Endothelial cell of umbilical vein (primary cell): Measurements from ENCODE around the gene QPCT. TPM values are rescaled to one million over a fixed set of nuclear protein-coding genes. Genes with fewer than 3 reads are reported as not detected.

Source experiments
- BruUV-seq: library from RNA; stranded (reverse); fragments of 400-500 nt; replicated peaks from 2 replicates; lab custom pipeline; 2021; lab: Mats Ljungman, UMichigan
- CTCF ChIA-PET: fragments of 300-600, 350-600 bp; sonication (Branson Sonifier 250); formaldehyde crosslinking; loops from one replicate; lab custom pipeline; 2021; ENCODE audit warnings: antibody characterized with exemption, inconsistent platforms; lab: Charles Lee
- POLR2A ChIA-PET: fragments of 300-600, 350-600 bp; sonication (Branson Sonifier 250); formaldehyde crosslinking; loops from one replicate; lab custom pipeline; 2021; ENCODE audit warnings: antibody characterized with exemption, inconsistent platforms; lab: Charles Lee
- DNase-seq: peaks from one replicate; pipeline ENCODE4 v3.0.0-alpha.2; 2011; ENCODE audit warnings: low read depth, low spot score
- FAIRE-seq: peaks from 2 replicates; lab custom pipeline; 2011; peaks lifted over from hg19 to GRCh38; lab: Jason Lieb, UNC
- H2AFZ ChIP-seq: 2 replicates; pipeline ENCODE4 v1.6.0; 2012; ENCODE audit warnings: low read depth, low read length, control low read depth, inconsistent platforms
- H3K27ac ChIP-seq: 2 replicates; pipeline ENCODE4 v1.5.1; 2011; ENCODE audit warnings: low read depth, mild to moderate bottlenecking, control low read depth, low read length, moderate library complexity; ENCODE audit not compliant: insufficient read depth
- H3K27me3 ChIP-seq, 2 experiments: 2 replicates each; pipeline versions ENCODE4 v1.6.0 to v1.6.1; 2011; ENCODE audit warnings: low read length in 2 of 2, mixed read lengths in 1 of 2; ENCODE audit not compliant: control insufficient read depth in 2 of 2, insufficient read depth in 2 of 2
- H3K36me3 ChIP-seq, 2 experiments: 2 replicates in 1 of 2; 3 replicates in 1 of 2; pipeline ENCODE4 v1.5.1; 2011; ENCODE audit warnings: low read length in 2 of 2, mild to moderate bottlenecking in 1 of 2, moderate library complexity in 1 of 2; ENCODE audit not compliant: control insufficient read depth in 2 of 2, insufficient read depth in 2 of 2; ENCODE audit errors: extremely low read depth in 1 of 2
- H3K4me1 ChIP-seq: 3 replicates; pipeline ENCODE4 v1.5.1; 2011; ENCODE audit warnings: mild to moderate bottlenecking, low read length; ENCODE audit not compliant: control insufficient read depth, insufficient read depth; ENCODE audit errors: extremely low read depth
- H3K4me2 ChIP-seq: 2 replicates; pipeline ENCODE4 v1.6.1; 2011; ENCODE audit warnings: low read length, control low read depth, mixed read lengths; ENCODE audit not compliant: insufficient read depth
- H3K4me3 ChIP-seq, 3 experiments: fragments of 200-600 bp in 1 of 3; sonication (generic), shearing (Covaris generic) in 1 of 3; replicated peaks in 1 of 3; 2 replicates each; pipeline ENCODE4 v1.5.1; 2011 to 2016; ENCODE audit warnings: control low read depth in 3 of 3, low read length in 3 of 3, mild to moderate bottlenecking in 2 of 3, inconsistent platforms in 1 of 3, low read depth in 1 of 3, moderate library complexity in 1 of 3; ENCODE audit not compliant: insufficient read depth in 1 of 3
- H3K79me2 ChIP-seq: 2 replicates; pipeline ENCODE4 v1.6.0; 2012; ENCODE audit warnings: low read length, inconsistent platforms; ENCODE audit not compliant: control insufficient read depth, insufficient read depth
- H3K9ac ChIP-seq: replicated peaks from 2 replicates; pipeline ENCODE3; 2011; ENCODE audit warnings: low read length, control low read depth; ENCODE audit not compliant: insufficient read depth; ENCODE audit errors: extremely low read depth
- H3K9me1 ChIP-seq: replicated peaks from 3 replicates; pipeline ENCODE4 v1.6.0; 2011; ENCODE audit warnings: mild to moderate bottlenecking, low read length; ENCODE audit not compliant: control insufficient read depth, insufficient read depth; ENCODE audit errors: extremely low read depth
- H3K9me3 ChIP-seq: replicated peaks from 2 replicates; pipeline ENCODE4 v1.5.1; 2012; ENCODE audit warnings: low read length, inconsistent platforms; ENCODE audit not compliant: control insufficient read depth, insufficient read depth
- H4K20me1 ChIP-seq: replicated peaks from 2 replicates; pipeline ENCODE3; 2011; ENCODE audit warnings: mild to moderate bottlenecking, low read length; ENCODE audit not compliant: control insufficient read depth, insufficient read depth; ENCODE audit errors: extremely low read depth
- EZH2 ChIP-seq: IDR thresholded peaks from 2 replicates; pipeline ENCODE4 v1.6.1; 2012; ENCODE audit warnings: borderline replicate concordance, low read depth, mild to moderate bottlenecking, moderate library complexity, low read length, inconsistent platforms; ENCODE audit not compliant: severe bottlenecking
- FOS ChIP-seq: IDR thresholded peaks from 2 replicates; pipeline ENCODE4 v1.6.1; 2011; ENCODE audit warnings: mild to moderate bottlenecking, low read length, moderate library complexity, borderline replicate concordance; ENCODE audit not compliant: insufficient read depth
- GATA2 ChIP-seq: IDR thresholded peaks from 2 replicates; pipeline ENCODE4 v1.7.0; 2011; ENCODE audit warnings: low read depth, mild to moderate bottlenecking, moderate library complexity, mixed read lengths, low read length; ENCODE audit not compliant: insufficient read length, insufficient read depth
- JUN ChIP-seq: IDR thresholded peaks from 2 replicates; pipeline ENCODE4 v1.6.1; 2011; ENCODE audit warnings: borderline replicate concordance, low read depth; ENCODE audit not compliant: insufficient read length, insufficient read depth
- MAX ChIP-seq: IDR thresholded peaks from 2 replicates; pipeline ENCODE4 v1.6.1; 2011; ENCODE audit not compliant: insufficient read depth, insufficient read length
- MYC ChIP-seq: IDR thresholded peaks from one replicate; pipeline ENCODE4 v1.6.1; 2011; ENCODE audit warnings: mild to moderate bottlenecking, low read depth, low read length
- POLR2A ChIP-seq: IDR thresholded peaks from 2 replicates; pipeline ENCODE4 v1.6.1; 2012; ENCODE audit warnings: low read depth, mild to moderate bottlenecking, control low read depth, low read length
- dilution Hi-C: fragments of 300-500 bp; cut with MboI; formaldehyde crosslinking; loops from one replicate; pipeline ENCODE4 v1.15.0; 2019; ENCODE audit warnings: low sequenced_read_pairs; ENCODE audit not compliant: extremely low pct_ligation_motif_present
- intact Hi-C: fragments of 100-400 bp; cut with micrococcal nuclease; formaldehyde crosslinking; loops from one replicate; pipeline ENCODE4 v1.10.0; 2022
- polyA plus RNA-seq, 4 experiments: library from polyadenylated mRNA; depleted of rRNA in 3 of 4; stranded (reverse) in 3 of 4; unstranded in 1 of 4; fragments of >200 nt; gene quantifications; 2 replicates each; pipeline versions ENCODE4 v1.2.1 to v1.2.3, GENCODE V29; 2011 to 2012; ENCODE audit warnings: missing spikeins in 1 of 4
- total RNA-seq: library from RNA; stranded (reverse); gene quantifications from 2 replicates; pipeline ENCODE4 v1.2.3, GENCODE V29; 2021
- TF ChIP-seq, protein P1 (sequence below), 2 donors: IDR thresholded peaks; 1 replicate in 1 of 2; 2 replicates in 1 of 2; pipeline ENCODE4 v1.5.1; 2011; ENCODE audit warnings: low read length in 2 of 2, mild to moderate bottlenecking in 2 of 2, moderate library complexity in 2 of 2, control low read depth in 1 of 2, inconsistent platforms in 1 of 2, low read depth in 1 of 2; ENCODE audit not compliant: insufficient read depth in 1 of 2; ENCODE audit errors: extremely low read depth in 1 of 2

QPCT gene
- total and polyA plus RNA-seq, 2 donors (not counting 3 experiments of a cell fraction or from before 2014, with no cell fraction given) = 12.8 to 17.2 TPM

DNA sequence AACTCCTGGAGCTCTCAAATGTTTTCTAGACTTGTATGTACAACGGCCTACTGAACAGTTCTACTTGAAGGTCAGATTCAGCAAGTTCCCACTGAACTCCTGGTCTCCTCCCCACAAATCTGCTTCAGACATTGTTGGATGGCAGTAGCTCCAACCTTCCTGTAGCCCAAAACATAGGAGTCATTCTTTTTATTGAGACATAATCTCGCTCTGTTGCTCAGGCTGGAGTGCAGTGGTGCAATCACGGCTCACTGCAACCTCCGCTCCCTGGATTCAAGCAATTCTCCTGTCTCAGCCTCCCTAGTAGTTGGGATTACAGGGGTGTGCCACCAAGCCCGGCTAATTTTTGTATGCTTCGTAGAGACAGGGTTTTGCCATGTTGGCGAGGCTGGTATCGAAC, 47.3 kb downstream of the QPCT start:
- H3K9ac ChIP-seq = no peak overlapping the region
- H3K36me3 ChIP-seq = no peaks in the 10 kb centered on the region
- DNase-seq (no peak), FAIRE-seq (no peak)
- no peaks in the 10 kb centered on the region for H3K9me1 ChIP-seq
- no peak overlapping the region for H3K4me3 ChIP-seq
- H3K79me2 ChIP-seq = no peaks in the 10 kb centered on the region
- H3K27me3 ChIP-seq = no peaks in the 10 kb centered on the region
- H3K4me1 ChIP-seq = peaks cover 31% of the 10 kb centered on the region
- intact Hi-C loops (loop anchor here (2.0 kb wide), 1 partner anchor 67 kb away; the partner anchor contains the start of gene PRKD3), dilution Hi-C loops (no loop called here)
- H3K27ac ChIP-seq = no peak overlapping the region
- TF ChIP-seq POLR2A (no peak), JUN (no peak), MAX (no peak), FOS (no peak), MYC (no peak), GATA2 (no peak), EZH2 (no peak)
- TF ChIP-seq, protein P1, sequence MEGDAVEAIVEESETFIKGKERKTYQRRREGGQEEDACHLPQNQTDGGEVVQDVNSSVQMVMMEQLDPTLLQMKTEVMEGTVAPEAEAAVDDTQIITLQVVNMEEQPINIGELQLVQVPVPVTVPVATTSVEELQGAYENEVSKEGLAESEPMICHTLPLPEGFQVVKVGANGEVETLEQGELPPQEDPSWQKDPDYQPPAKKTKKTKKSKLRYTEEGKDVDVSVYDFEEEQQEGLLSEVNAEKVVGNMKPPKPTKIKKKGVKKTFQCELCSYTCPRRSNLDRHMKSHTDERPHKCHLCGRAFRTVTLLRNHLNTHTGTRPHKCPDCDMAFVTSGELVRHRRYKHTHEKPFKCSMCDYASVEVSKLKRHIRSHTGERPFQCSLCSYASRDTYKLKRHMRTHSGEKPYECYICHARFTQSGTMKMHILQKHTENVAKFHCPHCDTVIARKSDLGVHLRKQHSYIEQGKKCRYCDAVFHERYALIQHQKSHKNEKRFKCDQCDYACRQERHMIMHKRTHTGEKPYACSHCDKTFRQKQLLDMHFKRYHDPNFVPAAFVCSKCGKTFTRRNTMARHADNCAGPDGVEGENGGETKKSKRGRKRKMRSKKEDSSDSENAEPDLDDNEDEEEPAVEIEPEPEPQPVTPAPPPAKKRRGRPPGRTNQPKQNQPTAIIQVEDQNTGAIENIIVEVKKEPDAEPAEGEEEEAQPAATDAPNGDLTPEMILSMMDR (IDR thresholded peaks at IDR 0.05; ENCODE audit: extremely low read depth in 1 of 2, insufficient read depth in 1 of 2, low read depth in 1 of 2, low read length in 2 of 2) = no peak
- POLR2A ChIA-PET = no interaction called here
- H3K4me2 ChIP-seq = no peak overlapping the region
- no peaks in the 10 kb centered on the region for H4K20me1 ChIP-seq
- H3K9me3 ChIP-seq = no peaks in the 10 kb centered on the region
- BruUV-seq = no TSS peak
- CTCF ChIA-PET = interaction anchor here (2.3 to 2.9 kb wide), 6 partner anchors 9 to 486 kb away, joined by 6 to 34 read pairs (median 13); no protein-coding TSS in a partner anchor
- no peak overlapping the region for H2AFZ ChIP-seq
